GM18511 (cell line): ENCODE results near the gene ZNF385B.
"Not testable (repeated sequence)": the region's sequence is repeated elsewhere in the genome, so short reads cannot be mapped to it uniquely, and the experiment has no call there.

Source experiments
- ATAC-seq: cut with Tn5 transposase; IDR thresholded peaks from one replicate; pipeline ENCODE4 v1.9.1; 2021; ENCODE audit warnings: mild to moderate bottlenecking, moderate library complexity; ENCODE audit not compliant: unreplicated experiment

Gene ZNF385B

DNA sequence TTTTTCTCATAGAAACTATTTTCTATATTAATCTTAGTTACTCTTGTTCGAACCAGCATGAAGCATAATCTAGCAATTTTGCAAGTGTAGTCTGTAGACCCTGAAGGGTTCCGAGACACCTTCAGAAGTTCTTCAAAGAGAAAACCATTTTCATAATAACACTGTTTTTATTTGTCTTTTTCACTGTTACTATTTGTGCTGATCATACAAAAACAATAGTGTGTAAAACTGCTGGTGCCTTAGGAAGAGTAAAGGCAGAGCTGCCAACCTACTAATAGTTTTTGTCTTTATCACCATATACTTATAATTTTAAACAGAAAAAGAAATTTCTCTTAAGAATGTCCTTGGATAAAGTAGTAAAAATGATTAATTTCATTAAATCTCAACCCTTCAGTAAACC, 218.9 kb downstream of the ZNF385B start:
- ATAC-seq: no peak

DNA sequence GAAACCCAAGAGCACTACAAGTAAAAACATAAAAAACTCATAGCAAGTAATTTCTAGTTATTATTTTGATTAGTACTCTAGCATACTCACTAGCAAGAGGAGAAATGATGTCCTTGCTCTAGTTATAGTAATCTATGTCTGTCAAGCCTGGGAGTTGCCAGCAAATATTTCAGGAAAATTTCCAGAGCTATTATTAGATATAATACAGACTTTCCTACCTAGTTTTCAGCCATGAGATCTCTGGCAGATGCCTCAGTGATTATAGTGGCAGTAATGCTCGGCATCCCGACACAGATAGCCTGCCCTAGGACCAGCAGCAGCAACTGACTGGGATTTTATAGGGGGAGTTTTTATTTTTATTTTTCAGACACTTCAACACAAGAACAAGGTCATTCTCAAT, 224.4 kb downstream of the ZNF385B start:
- no peak for ATAC-seq

DNA sequence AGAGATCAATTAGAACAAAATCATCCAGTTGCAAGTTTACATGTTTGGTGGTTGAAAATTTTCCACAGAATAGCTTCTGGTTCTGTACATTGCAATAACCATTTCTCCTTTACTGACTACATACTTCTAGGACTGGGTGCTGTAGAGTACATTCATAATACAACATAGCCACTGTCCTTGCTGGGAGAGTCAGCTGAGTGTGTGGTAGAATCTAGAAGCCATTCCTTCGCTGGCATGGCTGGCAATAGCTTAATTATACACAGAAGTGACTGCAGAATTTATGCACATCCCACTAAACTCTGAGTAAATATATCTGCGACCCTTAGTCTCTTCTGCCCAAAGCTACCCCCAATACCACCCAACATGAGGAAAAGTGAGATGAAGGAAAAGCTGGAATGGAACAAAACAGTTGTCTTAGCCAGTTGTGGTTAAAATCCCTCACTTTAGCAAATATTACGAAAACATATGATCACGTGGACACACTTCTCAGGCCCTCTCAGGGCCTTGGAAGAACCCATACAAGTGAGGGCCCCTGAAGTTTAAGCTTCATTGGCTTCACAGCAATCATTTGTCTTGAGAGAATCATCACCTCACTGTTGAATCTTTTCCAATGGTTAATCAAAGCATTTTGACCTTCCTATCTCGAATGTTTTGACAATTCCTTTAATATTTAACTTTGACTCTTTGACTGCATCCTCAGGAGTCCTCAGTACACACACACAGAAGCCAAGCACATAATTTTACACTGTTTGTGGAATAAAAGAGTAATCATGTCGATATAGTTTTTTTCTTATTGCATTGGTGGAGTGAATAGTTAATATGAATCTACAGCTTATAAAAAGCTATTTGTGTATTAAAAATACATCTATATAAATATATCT, 225.1 kb downstream of the ZNF385B start:
- no peak for ATAC-seq

DNA sequence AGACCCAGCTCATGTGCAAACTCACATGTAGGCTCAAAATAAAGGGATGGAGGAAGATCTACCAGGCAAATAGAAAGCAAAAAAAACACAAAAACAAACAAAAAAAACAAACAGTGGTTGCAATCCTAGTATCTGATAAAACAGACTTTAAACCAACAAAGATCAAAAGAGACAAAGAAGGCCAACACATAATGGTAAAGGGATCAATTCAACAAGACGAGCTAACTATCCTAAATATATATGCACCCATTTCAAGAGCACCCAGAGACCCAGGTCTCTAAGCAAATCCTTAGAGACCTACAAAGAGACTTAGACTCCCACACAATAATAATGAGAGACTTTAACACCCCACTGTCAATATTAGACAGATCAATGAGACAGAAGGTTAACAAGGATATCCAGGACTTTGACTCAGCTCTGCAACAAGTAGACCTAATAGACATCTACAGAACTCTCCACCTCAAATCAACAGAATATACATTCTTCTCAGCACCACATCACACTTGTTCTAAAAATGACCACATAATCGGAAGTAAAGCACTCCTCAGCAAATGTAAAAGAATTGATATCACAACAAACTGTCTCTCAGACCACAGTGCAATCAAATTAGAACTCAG, 229.5 kb downstream of the ZNF385B start:
- ATAC-seq: not testable (repeated sequence)

DNA sequence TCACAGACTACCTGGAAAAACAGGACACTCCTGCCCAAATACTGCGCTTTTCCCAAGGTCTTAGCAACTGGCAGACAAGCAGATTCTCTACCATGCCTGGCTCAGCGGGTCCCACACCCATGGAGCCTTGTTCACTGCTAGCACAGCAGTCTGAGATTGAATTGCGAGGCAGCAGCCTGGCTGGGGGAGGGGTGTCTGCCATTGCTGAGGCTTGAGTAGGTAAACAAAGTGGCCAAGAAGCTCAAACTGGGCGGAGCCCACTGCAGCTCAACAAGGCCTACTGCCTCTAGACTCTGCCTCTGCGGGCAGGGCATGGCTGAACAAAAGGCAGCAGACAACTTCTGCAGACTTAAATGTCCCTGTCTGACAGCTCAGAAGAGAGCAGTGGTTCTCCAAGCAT, 231.6 kb downstream of the ZNF385B start:
- not testable (repeated sequence) for ATAC-seq

DNA sequence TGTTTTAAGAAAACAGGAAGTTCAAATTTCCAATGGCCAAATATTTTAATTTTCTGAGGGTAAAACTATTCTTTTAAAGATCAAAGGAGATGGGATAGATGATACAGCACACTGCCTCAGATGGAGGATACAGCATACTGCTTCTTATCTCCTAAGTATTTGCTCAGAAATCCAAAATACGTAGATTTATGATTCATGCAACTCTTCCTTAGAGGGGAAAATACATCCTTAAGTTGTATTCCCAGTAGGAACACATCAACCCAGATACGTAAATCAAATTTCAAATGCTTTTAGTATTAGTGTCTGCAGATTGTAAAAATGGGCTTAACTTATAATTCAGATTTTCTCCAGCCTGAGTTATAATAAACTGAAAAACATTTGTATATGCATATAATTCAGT, 235.2 kb downstream of the ZNF385B start:
- no peak for ATAC-seq

DNA sequence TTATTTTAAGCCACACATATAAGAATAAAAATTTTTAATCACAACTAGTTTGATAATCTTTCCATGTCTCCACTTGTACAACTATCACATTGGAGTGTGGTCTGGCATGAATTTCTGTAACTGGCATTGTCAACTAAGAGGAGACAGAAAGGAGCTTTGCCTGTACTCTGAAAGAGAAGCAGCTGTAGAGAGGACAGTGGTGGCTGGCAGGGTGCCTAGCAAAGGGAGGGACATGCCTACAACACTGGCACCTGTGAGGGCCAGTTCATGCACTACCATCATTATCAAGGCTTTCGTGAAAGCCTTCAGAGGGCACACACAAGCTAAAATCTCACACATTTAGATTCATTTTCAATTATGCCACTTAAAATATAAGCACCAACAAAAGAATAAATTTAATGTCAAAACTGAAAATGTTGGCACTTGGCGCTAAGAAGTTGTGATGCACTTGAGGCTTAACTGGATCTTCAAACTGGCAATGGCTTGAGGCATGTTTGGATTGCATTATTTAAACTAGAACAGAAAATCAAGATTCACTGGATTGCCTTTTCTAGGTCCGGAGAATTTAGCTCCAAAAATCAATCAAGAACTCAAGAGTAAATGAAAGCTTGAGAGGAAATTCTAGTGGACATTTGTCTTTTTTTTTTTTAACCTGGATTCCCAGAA, 238.6 kb downstream of the ZNF385B start:
- ATAC-seq: no peak

DNA sequence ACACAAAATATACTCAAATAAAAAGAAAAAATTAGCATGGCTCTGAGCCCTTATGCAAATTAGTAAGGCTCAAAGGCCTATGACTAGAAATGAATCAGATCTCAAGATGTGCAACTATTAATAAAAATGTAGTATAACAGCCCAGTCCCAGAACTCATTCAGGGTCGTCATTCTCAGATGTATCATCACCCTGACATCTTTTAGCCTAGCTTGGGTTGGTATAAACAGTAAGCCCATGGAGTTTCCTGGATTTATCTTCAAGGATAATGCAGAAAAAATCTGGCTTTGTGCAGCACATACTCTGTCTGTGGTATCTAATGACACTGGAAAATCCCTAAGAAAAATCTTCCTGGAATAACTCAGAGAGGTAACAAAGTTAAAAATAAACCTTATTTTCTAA, 239.3 kb downstream of the ZNF385B start:
- ATAC-seq: no peak

DNA sequence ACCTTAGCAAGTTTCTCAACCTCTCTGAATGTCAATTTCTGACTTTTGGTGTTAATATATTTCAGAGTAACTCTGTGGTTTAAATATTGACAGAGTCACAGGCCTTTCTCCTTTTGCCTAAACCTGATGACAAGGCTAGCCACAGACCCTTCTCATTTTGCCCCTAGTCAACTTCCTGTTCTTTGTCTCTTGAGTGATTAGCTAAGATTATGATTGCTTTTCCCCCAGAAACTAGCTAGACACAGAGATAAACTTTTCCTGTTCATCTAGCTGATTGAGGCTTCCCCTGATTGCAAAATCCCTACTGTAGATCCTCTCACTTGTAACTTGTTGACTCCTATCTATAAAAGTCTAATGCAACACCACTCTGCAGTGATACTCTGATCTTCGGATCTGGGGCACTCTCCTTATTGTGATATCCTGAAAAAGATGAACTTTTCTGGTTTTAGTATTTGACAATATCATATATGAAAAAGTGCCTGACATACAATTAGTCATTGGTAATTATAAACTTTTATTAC, 241.4 kb downstream of the ZNF385B start:
- no peak for ATAC-seq

DNA sequence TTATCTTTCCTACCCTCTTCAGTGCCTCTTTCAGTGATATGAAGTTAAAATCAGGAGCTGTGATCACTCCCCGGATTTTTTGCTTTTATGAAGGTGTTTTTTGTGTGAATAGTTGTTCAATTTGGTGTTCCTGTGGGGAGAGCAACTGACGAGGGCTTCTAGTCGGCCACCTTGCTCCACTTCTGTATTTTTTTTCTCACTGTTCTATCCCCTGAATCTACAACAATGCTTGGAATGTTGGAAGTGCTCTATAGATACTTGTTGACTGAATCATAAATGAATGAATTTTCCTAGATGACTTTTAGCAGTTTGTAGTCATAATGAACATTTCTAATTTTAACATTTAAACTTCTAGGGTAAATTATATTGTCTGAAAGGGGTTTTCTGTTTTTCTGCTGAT, 247.3 kb downstream of the ZNF385B start:
- ATAC-seq: no peak

DNA sequence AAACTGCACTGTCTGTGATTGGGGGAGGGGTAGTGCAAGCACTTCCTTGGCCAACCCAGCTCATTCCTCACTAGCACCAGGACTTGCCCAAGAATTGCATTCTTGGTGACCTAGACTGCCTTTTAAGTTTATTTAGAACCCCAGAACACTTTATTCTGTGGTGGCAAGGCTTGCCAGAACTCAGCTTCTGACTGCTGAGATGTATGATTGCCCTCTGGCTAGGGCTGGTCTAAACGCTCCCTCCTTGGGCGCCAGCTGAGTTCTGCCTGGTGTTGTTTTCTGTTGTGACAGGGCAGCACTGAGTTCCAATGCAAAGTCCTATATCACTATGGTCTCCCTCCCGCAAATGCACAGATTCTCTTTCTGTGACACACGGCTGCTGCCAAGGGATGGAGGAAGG, 247.7 kb downstream of the ZNF385B start:
- no peak for ATAC-seq

DNA sequence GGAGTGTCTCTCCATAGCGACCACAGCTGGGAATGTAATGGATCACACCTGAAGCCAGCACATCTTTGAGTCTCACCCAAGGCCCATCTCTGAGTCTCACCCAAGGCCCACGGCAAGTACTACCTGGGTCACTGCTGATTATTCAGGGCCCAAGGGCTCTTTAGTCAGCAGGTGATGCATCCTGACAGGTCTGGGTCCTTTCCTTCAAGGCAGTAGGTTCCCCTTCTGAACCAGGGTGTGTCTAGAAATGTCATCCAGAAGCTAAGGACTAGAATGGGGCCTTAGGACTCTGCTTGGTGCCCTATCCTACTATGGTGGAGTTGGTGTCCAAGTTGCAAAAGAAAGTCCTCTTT, 248.1 kb downstream of the ZNF385B start:
- ATAC-seq: no peak

DNA sequence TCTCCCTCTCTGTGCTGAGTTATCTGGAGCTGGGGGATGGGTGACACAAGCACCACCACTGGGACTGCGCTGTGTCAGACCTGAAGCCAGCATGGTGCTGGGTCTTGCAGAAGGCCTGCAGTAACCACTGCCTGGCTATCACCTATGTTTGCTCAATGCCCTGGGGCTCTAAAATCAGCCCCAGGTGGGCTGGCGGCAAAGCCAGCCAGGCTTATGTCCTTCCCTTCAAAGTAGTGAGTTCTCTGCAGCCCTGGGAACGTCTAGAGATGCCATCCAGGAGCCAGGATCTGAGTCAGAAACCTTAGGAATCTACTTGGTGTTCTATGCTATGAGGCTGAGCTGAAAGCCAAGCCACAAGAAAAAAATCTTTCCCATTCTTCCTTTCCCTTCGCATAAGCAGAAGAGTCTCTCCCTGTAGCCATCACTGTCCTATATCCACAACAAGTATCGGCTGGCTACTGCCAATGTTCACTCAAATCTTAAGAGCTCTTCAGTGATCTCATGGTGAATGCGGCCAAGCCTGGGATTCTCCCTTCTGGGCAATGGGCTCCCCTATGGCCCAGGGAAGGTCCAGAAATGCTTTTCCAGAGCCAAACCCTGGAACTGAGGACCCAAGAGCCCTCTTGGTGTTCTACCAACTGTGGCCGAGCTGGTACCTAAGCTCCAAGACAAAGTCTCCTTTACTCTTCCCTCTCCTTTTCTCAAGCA, 248.7 kb downstream of the ZNF385B start:
- no peak for ATAC-seq

DNA sequence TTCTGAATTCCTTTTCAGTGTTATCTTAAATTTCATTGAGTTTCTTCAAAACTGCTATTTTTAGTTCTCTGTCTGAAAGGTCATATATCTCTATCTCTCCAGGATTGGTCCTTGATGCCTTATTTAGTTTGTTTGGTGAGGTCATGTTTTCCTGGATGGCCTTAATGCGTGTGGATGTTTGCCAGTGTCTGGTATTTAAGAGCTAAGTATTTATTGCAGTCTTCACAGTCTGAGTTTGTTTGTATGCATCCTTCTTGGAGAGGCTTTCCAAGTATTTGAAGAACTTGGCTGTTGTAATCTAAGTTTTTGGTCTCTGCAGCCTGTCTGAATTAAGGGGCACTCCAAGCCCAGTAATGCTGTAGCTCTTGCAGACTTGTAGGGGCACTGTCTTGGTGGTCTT, 249.3 kb downstream of the ZNF385B start:
- no peak for ATAC-seq

DNA sequence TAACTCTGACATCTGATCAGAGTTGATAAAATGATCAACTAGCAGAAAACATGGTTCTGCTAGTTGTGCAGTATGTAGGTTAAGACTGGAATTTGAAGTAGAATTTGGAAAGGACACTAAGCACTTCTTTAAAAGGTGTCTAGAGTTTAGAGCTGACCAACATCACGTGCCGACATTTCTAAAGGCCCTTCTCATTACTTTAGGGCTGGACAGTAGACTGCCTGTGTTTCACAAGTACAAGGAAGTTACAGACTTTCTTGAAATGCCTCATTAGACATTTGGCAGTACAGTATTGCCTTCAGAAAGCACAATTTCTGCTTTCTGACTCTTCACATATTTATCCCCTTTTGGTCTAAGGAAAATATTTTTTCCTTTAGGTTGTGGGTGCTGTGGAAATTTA, 255.3 kb downstream of the ZNF385B start:
- ATAC-seq: no peak

DNA sequence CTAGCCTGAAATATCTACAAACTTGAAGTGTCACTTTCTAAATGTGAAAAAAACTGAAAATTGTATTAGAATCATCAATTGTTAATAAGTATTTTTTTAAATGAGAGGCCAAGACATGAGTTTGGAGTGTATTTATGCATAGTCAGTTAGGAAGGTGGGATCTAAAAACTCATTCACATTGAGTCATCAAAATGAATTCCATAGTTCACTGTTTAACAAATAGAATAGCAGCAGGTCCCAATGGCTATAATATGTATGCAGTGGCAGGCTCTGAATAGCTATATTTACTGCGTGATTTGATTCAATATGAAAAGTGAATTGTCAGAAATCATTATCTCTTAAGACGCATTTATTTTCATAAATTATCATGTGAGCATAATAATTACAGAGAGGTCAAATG, 256.1 kb downstream of the ZNF385B start:
- ATAC-seq: no peak

DNA sequence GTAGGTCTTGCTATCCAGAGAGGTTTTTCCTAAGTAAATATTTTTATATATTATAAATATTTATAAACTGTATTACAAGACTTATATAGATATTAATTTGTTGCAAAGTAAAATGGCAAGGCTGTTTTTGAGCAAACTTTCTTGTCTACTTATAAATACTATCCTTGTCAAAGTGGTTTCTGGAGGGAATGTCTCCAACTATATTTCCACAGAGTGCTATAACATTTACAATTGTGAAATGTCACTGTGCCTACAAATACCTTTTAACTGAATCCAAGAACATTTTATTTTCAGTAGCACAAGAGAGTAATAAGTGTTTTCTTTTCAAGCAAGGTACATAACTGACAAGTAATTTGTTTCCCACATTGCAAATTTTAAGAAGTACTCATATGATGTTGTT, 256.8 kb downstream of the ZNF385B start:
- no peak for ATAC-seq

DNA sequence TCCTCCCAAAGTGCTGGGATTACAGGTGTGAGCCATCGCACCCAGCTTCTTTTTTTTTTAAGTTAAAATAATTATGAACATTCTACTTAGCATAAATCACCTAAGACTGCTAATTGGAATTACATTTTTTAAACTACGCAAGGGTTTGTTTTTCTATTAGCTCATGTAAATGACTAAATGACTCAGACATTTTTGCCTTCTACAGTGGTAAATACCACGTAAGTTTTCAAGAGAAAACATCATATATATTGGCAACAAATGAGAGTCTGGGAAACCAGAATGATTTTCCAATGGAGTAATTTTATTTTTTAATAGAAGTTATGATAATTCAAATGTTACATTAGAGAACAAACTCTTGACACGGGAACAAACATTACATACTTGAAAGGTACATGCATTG, 259.0 kb downstream of the ZNF385B start:
- ATAC-seq: no peak

DNA sequence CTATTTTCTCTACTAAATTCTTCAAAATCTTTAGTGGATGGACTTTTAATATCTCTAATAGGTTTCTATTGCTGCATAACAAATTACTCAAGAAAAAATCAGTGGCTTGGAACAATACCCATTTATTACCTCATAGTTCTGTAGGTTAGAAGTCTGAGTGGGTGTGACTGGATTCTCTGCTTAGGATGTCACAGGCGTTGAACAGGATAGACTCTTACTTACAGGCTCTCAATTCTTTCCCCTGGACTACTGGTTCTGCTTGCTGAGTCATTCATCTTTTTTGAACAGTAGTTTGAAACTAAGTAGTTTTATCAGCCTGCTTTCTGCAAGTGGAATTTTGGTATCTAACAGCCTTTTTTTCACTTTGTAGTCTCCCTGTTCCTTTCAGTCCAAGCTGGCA, 265.4 kb downstream of the ZNF385B start:
- ATAC-seq: no peak

DNA sequence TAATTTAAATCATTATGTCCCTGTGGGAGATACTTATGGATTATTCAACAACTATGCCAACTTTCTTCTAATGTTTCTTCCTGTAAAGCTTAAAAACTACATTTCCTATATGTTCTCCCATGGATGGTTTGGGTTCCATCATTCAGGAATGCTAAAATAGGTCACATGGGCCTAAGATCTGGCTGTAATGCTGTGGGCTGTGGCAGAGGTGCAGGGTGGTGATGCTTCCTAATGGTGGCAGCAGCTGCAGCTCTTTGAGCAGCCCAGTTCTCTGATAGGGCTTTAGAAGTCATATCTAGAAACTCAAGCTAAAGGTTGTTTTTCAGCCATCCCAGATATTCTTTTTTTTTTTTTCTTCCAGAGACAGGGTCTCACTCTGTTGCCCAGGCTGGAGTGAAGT, 266.1 kb downstream of the ZNF385B start:
- ATAC-seq: no peak
